HL-60 (cell line): ENCODE measurements around the gene PTGES.

ENCODE experiments used
- CTCF ChIP-seq: IDR thresholded peaks from one replicate; pipeline ENCODE4 v1.5.1; 2011; ENCODE audit warnings: low read length, control low read depth, inconsistent platforms; ENCODE audit not compliant: insufficient read depth
- GABPA ChIP-seq: IDR thresholded peaks from 2 replicates; pipeline ENCODE4 v1.6.1; 2012; ENCODE audit warnings: low read depth
- TF ChIP-seq, protein P1 (sequence below): IDR thresholded peaks from 2 replicates; pipeline ENCODE4 v1.6.1; 2012; ENCODE audit warnings: low read depth; ENCODE audit not compliant: insufficient replicate concordance

DNA sequence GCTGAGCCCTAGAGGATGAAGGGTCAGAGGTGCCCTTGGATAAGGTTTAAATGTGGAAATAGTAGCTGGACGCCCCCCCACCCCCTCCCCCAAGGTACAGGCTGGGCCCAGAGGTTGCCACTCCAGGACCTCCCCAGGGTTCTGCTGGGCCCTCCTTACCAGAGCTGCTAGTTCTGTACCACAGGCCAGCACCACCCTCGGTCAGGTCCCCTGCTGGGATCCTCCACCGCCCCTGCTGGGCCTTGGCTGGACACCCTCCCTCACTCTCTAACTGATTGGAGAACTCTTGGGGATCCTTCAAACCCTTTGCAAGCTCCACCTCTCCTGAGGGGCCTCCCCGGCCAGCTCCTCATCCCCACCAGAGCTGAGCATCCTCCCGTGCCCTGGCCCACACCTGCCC lies 34.9 kb downstream of the PTGES start:
- TF ChIP-seq CTCF: no peak
- no peak for TF ChIP-seq GABPA
- TF ChIP-seq, protein P1, sequence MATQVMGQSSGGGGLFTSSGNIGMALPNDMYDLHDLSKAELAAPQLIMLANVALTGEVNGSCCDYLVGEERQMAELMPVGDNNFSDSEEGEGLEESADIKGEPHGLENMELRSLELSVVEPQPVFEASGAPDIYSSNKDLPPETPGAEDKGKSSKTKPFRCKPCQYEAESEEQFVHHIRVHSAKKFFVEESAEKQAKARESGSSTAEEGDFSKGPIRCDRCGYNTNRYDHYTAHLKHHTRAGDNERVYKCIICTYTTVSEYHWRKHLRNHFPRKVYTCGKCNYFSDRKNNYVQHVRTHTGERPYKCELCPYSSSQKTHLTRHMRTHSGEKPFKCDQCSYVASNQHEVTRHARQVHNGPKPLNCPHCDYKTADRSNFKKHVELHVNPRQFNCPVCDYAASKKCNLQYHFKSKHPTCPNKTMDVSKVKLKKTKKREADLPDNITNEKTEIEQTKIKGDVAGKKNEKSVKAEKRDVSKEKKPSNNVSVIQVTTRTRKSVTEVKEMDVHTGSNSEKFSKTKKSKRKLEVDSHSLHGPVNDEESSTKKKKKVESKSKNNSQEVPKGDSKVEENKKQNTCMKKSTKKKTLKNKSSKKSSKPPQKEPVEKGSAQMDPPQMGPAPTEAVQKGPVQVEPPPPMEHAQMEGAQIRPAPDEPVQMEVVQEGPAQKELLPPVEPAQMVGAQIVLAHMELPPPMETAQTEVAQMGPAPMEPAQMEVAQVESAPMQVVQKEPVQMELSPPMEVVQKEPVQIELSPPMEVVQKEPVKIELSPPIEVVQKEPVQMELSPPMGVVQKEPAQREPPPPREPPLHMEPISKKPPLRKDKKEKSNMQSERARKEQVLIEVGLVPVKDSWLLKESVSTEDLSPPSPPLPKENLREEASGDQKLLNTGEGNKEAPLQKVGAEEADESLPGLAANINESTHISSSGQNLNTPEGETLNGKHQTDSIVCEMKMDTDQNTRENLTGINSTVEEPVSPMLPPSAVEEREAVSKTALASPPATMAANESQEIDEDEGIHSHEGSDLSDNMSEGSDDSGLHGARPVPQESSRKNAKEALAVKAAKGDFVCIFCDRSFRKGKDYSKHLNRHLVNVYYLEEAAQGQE: no peak
